Gastroesophageal sphincter (tissue), 3 donors: Measurements from ENCODE around the gene HYAL4.

ENCODE experiments used
- POLR2A ChIP-seq, 2 donors: fragments of 450-650 bp; IDR thresholded peaks; one replicate each; pipeline ENCODE4 v1.6.1; 2017; ENCODE audit warnings: antibody characterized with exemption in 2 of 2, mild to moderate bottlenecking in 2 of 2, moderate library complexity in 1 of 2
- POLR2AphosphoS5 ChIP-seq: sonication (generic); formaldehyde crosslinking; IDR thresholded peaks from one replicate; pipeline ENCODE4 v1.6.1; 2017; ENCODE audit warnings: antibody characterized with exemption
- TF ChIP-seq, protein P1 (sequence below), 4 experiments: fragments of 200-600 bp in 2 of 4; fragments of 450-650 bp in 2 of 4; sonication (generic) in 1 of 4; IDR thresholded peaks; one replicate each; pipeline ENCODE4 v1.5.1; 2017 to 2019; ENCODE audit warnings: antibody characterized with exemption in 4 of 4, mild to moderate bottlenecking in 2 of 4, moderate library complexity in 2 of 4

GRCh38 chr7:123876557-123877256 lies 31.7 kb downstream of the HYAL4 start:
- TF ChIP-seq, protein P1, sequence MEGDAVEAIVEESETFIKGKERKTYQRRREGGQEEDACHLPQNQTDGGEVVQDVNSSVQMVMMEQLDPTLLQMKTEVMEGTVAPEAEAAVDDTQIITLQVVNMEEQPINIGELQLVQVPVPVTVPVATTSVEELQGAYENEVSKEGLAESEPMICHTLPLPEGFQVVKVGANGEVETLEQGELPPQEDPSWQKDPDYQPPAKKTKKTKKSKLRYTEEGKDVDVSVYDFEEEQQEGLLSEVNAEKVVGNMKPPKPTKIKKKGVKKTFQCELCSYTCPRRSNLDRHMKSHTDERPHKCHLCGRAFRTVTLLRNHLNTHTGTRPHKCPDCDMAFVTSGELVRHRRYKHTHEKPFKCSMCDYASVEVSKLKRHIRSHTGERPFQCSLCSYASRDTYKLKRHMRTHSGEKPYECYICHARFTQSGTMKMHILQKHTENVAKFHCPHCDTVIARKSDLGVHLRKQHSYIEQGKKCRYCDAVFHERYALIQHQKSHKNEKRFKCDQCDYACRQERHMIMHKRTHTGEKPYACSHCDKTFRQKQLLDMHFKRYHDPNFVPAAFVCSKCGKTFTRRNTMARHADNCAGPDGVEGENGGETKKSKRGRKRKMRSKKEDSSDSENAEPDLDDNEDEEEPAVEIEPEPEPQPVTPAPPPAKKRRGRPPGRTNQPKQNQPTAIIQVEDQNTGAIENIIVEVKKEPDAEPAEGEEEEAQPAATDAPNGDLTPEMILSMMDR (IDR thresholded peaks at IDR 0.05), result no peak
- TF ChIP-seq POLR2A (IDR thresholded peaks at IDR 0.05), result no peak
- no peak for TF ChIP-seq POLR2AphosphoS5
